Measurements from ENCODE around the gene PARVA. TPM values are rescaled to one million over a fixed set of nuclear protein-coding genes. Genes with fewer than 3 reads are reported as not detected.

PARVA gene
- total and polyA plus RNA-seq, 4 donors = 3.1 to 11.7 (median 11.2) TPM

DNA sequence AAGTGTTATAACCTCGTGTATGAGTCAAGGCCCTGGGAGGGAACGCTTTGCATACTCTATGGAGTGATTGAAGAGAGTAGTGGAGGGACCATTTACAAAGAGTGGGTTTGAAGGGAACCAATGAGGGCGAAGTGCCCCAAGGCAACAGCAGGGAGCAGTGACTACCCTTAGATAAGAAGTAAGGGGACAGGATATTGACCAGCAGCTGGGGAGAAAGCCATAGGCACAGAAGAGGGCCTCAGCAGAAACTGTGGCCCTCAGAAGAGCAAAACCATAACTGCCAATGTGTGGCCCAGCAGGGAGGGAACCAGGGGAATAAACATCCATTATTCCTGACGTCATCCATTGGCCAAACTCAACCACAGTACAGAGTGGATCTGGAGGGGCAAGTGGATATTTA lies 24.7 kb downstream of the PARVA start:
- no peaks in the 10 kb centered on the region for H3K27me3 ChIP-seq (ENCODE audit: control insufficient read depth in 4 of 4, insufficient read depth in 4 of 4, low read length in 3 of 4)
- H3K9ac ChIP-seq (ENCODE audit: low read depth in 1 of 2, low read length in 2 of 2) = no peak overlapping the region
- no peak overlapping the region for H3K27ac ChIP-seq (ENCODE audit: low read depth in 1 of 2, low read length in 2 of 2)
- no peaks in the 10 kb centered on the region for H3K36me3 ChIP-seq (ENCODE audit: control insufficient read depth in 4 of 4, insufficient read depth in 3 of 4, low read depth in 1 of 4, low read length in 3 of 4)
- H3K4me3 ChIP-seq (ENCODE audit: low read depth in 1 of 3, low read length in 3 of 3) = no peak overlapping the region
- 92% methylated on average over 4 of the region's 4 CpGs for WGBS
- DNase-seq (ENCODE audit: low spot score) = no peak
- no peaks in the 10 kb centered on the region for H3K9me3 ChIP-seq (ENCODE audit: control insufficient read depth in 4 of 4, low read length in 3 of 4)
- TF ChIP-seq HNF4G (IDR thresholded peaks at IDR 0.05) (no peak), NR2F2 (IDR thresholded peaks at IDR 0.05) (no peak), TAF1 (conservative IDR thresholded peaks at IDR 0.05) (no peak), YY1 (IDR thresholded peaks at IDR 0.05) (no peak)
- TF ChIP-seq, protein P1, sequence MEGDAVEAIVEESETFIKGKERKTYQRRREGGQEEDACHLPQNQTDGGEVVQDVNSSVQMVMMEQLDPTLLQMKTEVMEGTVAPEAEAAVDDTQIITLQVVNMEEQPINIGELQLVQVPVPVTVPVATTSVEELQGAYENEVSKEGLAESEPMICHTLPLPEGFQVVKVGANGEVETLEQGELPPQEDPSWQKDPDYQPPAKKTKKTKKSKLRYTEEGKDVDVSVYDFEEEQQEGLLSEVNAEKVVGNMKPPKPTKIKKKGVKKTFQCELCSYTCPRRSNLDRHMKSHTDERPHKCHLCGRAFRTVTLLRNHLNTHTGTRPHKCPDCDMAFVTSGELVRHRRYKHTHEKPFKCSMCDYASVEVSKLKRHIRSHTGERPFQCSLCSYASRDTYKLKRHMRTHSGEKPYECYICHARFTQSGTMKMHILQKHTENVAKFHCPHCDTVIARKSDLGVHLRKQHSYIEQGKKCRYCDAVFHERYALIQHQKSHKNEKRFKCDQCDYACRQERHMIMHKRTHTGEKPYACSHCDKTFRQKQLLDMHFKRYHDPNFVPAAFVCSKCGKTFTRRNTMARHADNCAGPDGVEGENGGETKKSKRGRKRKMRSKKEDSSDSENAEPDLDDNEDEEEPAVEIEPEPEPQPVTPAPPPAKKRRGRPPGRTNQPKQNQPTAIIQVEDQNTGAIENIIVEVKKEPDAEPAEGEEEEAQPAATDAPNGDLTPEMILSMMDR (IDR thresholded peaks at IDR 0.05; ENCODE audit: low read depth, low read length, missing input control) = no peak
- H3K4me1 ChIP-seq (ENCODE audit: control insufficient read depth in 4 of 4, insufficient read depth in 4 of 4, low read length in 3 of 4) = peaks cover 6 to 23% (median 18%) of the 10 kb centered on the region in 4 donors

DNA sequence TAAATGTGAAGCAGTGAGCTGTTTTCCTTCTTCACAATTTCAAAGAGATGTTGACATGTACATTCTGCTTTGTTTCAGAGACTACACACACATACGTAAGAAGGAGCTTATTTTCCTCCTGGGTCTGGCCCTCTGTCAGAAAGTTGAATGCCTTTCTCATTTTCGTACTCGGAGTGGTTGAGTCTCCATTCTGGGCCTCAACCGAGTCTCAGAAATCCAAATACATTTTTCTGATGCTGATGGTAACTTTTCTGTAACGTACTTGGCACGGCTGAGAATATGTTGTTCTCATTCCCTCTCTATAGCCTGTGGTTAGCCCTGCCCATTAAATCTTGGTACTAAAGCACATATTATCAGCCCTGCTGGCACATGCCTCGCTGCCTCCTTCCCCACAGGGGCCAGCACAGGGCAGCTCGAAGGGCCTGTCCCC lies 25.3 kb downstream of the PARVA start:
- no peak overlapping the region for H3K4me3 ChIP-seq (ENCODE audit: low read depth in 1 of 3, low read length in 3 of 3)
- H3K36me3 ChIP-seq (ENCODE audit: control insufficient read depth in 4 of 4, insufficient read depth in 3 of 4, low read depth in 1 of 4, low read length in 3 of 4) = no peaks in the 10 kb centered on the region
- H3K4me1 ChIP-seq (ENCODE audit: control insufficient read depth in 4 of 4, insufficient read depth in 4 of 4, low read length in 3 of 4) = peaks cover 6 to 23% (median 18%) of the 10 kb centered on the region in 4 donors
- H3K9me3 ChIP-seq (ENCODE audit: control insufficient read depth in 4 of 4, low read length in 3 of 4) = no peaks in the 10 kb centered on the region
- no peak overlapping the region for H3K27ac ChIP-seq (ENCODE audit: low read depth in 1 of 2, low read length in 2 of 2)
- WGBS = 89% methylated on average over 8 of the region's 8 CpGs
- no peaks in the 10 kb centered on the region for H3K27me3 ChIP-seq (ENCODE audit: control insufficient read depth in 4 of 4, insufficient read depth in 4 of 4, low read length in 3 of 4)
- TF ChIP-seq GABPA (IDR thresholded peaks at IDR 0.05 in 1 of 2, conservative IDR thresholded peaks at IDR 0.05 in 1 of 2) (no peak), TAF1 (conservative IDR thresholded peaks at IDR 0.05) (no peak), HNF4G (IDR thresholded peaks at IDR 0.05) (no peak), RXRA (IDR thresholded peaks at IDR 0.05) (no peak), JUND (IDR thresholded peaks at IDR 0.05) (no peak), RAD21 (IDR thresholded peaks at IDR 0.05) (no peak), EGR1 (IDR thresholded peaks at IDR 0.05; ENCODE audit: low read depth in 2 of 2) (no peak), NR2F2 (IDR thresholded peaks at IDR 0.05) (no peak), FOXA2 (IDR thresholded peaks at IDR 0.05) (no peak), SP1 (IDR thresholded peaks at IDR 0.05) (no peak), HNF4A (conservative IDR thresholded peaks at IDR 0.05) (no peak)
- TF ChIP-seq, protein P2, sequence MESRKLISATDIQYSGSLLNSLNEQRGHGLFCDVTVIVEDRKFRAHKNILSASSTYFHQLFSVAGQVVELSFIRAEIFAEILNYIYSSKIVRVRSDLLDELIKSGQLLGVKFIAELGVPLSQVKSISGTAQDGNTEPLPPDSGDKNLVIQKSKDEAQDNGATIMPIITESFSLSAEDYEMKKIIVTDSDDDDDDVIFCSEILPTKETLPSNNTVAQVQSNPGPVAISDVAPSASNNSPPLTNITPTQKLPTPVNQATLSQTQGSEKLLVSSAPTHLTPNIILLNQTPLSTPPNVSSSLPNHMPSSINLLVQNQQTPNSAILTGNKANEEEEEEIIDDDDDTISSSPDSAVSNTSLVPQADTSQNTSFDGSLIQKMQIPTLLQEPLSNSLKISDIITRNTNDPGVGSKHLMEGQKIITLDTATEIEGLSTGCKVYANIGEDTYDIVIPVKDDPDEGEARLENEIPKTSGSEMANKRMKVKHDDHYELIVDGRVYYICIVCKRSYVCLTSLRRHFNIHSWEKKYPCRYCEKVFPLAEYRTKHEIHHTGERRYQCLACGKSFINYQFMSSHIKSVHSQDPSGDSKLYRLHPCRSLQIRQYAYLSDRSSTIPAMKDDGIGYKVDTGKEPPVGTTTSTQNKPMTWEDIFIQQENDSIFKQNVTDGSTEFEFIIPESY (IDR thresholded peaks at IDR 0.05) = no peak
- TF ChIP-seq, protein P3, sequence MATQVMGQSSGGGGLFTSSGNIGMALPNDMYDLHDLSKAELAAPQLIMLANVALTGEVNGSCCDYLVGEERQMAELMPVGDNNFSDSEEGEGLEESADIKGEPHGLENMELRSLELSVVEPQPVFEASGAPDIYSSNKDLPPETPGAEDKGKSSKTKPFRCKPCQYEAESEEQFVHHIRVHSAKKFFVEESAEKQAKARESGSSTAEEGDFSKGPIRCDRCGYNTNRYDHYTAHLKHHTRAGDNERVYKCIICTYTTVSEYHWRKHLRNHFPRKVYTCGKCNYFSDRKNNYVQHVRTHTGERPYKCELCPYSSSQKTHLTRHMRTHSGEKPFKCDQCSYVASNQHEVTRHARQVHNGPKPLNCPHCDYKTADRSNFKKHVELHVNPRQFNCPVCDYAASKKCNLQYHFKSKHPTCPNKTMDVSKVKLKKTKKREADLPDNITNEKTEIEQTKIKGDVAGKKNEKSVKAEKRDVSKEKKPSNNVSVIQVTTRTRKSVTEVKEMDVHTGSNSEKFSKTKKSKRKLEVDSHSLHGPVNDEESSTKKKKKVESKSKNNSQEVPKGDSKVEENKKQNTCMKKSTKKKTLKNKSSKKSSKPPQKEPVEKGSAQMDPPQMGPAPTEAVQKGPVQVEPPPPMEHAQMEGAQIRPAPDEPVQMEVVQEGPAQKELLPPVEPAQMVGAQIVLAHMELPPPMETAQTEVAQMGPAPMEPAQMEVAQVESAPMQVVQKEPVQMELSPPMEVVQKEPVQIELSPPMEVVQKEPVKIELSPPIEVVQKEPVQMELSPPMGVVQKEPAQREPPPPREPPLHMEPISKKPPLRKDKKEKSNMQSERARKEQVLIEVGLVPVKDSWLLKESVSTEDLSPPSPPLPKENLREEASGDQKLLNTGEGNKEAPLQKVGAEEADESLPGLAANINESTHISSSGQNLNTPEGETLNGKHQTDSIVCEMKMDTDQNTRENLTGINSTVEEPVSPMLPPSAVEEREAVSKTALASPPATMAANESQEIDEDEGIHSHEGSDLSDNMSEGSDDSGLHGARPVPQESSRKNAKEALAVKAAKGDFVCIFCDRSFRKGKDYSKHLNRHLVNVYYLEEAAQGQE (IDR thresholded peaks at IDR 0.05) = no peak
- TF ChIP-seq, protein P4, sequence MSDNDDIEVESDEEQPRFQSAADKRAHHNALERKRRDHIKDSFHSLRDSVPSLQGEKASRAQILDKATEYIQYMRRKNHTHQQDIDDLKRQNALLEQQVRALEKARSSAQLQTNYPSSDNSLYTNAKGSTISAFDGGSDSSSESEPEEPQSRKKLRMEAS (IDR thresholded peaks at IDR 0.05) = no peak
- TF ChIP-seq, protein P5, sequence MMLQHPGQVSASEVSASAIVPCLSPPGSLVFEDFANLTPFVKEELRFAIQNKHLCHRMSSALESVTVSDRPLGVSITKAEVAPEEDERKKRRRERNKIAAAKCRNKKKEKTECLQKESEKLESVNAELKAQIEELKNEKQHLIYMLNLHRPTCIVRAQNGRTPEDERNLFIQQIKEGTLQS (IDR thresholded peaks at IDR 0.05) = no peak
- no peak for DNase-seq (ENCODE audit: low spot score)
- H3K9ac ChIP-seq (ENCODE audit: low read depth in 1 of 2, low read length in 2 of 2) = no peak overlapping the region

All from liver (tissue), 9 donors.